Femur (tissue), 1 donor: ENCODE data around the gene MECP2.
"Not testable (repeated sequence)": the region's sequence is repeated elsewhere in the genome, so short reads cannot be mapped to it uniquely, and the experiment has no call there.

Experiments
- DNase-seq: peaks from one replicate; pipeline ENCODE4 v3.0.0-alpha.2; 2017

MECP2 gene

GRCh38 chrX:153988493-153988892, 109.0 kb downstream of the MECP2 start:
- no peak for DNase-seq

- no peak for DNase-seq
These were observed 113.0 kb downstream of the MECP2 start for GRCh38 chrX:153984351-153985178.

GRCh38 chrX:153983321-153983801, 114.2 kb downstream of the MECP2 start:
- no peak for DNase-seq

- DNase-seq, result peak; percentile 61
These were observed 115.6 kb downstream of the MECP2 start for GRCh38 chrX:153981771-153982533.

GRCh38 chrX:153981231-153981630, 116.3 kb downstream of the MECP2 start:
- DNase-seq, result no peak

GRCh38 chrX:153980394-153980793, 117.1 kb downstream of the MECP2 start:
- DNase-seq, result not testable (repeated sequence)

GRCh38 chrX:153974726-153975286, 122.7 kb downstream of the MECP2 start:
- DNase-seq, result no peak

GRCh38 chrX:153974003-153974725, 123.4 kb downstream of the MECP2 start:
- no peak for DNase-seq

GRCh38 chrX:153973127-153974002, 124.2 kb downstream of the MECP2 start:
- no peak for DNase-seq

GRCh38 chrX:153972368-153973126, 125.0 kb downstream of the MECP2 start, which contains the start of gene TMEM187:
Gene TMEM187, plus strand, starts transcription at chrX:153972754. Its CDS starts 9,309 bp downstream, at chrX:153982063.
- DNase-seq, result peak; percentile 93
